Measurements from ENCODE around the gene SORL1. TPM values are rescaled to one million over a fixed set of nuclear protein-coding genes. Genes with fewer than 3 reads are reported as not detected.

The SORL1 gene
- total and polyA plus RNA-seq, 9 of the 15 experiments (the other 6 are each of a cell fraction or from before 2014, with no cell fraction given): 0.01 to 0.66 TPM; not detected in 7

- TF ChIP-seq GABPB2 (CRISPR knock-in tag; conservative IDR thresholded peaks at IDR 0.05) (no peak), ZC3H8 (IDR thresholded peaks at IDR 0.05) (no peak), PBX2 (CRISPR knock-in tag; IDR thresholded peaks at IDR 0.05; ENCODE audit: low read depth) (no peak), PBX2 (tag; conservative IDR thresholded peaks at IDR 0.05; ENCODE audit: low read depth) (no peak), ZBTB12 (CRISPR knock-in tag; IDR thresholded peaks at IDR 0.05) (no peak), SIX5 (IDR thresholded peaks at IDR 0.05; ENCODE audit: borderline replicate concordance in 1 of 2, insufficient read depth in 1 of 2, low read depth in 1 of 2, low read length in 2 of 2) (no peak), ZNF140 (CRISPR knock-in tag; IDR thresholded peaks at IDR 0.05) (no peak)
- Histone ChIP-seq H3K4me3 (no peak overlapping the region), H4K20me1 (replicated peaks; ENCODE audit: control insufficient read depth, insufficient read depth, low read length) (no peaks in the 10 kb centered on the region), H3K27ac (ENCODE audit: extremely low read depth, low read depth, low read length) (no peak overlapping the region), H3K9ac (ENCODE audit: insufficient read depth in 1 of 2, low read depth in 2 of 2, low read length in 2 of 2) (no peak overlapping the region), H3K27me3 (ENCODE audit: control insufficient read depth in 2 of 2, insufficient read depth in 2 of 2, low read length in 2 of 2) (no peaks in the 10 kb centered on the region), H3K36me3 (ENCODE audit: control insufficient read depth, insufficient read depth, low read length) (no peaks in the 10 kb centered on the region), H3K9me3 (replicated peaks; ENCODE audit: control insufficient read depth, insufficient read depth, low read depth, low read length) (no peaks in the 10 kb centered on the region), H2AFZ (ENCODE audit: low read depth, low read length) (no peak overlapping the region), H3K9me1 (ENCODE audit: control insufficient read depth, insufficient read depth, low read length) (no peaks in the 10 kb centered on the region), H3K4me1 (replicated peaks in 1 of 2; ENCODE audit: control insufficient read depth in 2 of 2, insufficient read depth in 2 of 2, low read length in 2 of 2) (no peaks in the 10 kb centered on the region), H3K79me2 (ENCODE audit: control insufficient read depth, insufficient read depth, low read length) (no peaks in the 10 kb centered on the region), H3K4me2 (ENCODE audit: insufficient read depth, low read length) (no peak overlapping the region)
- POLR2A ChIA-PET: no interaction called here
- WGBS (ENCODE audit: insufficient coverage, low coverage, missing lambda C conversion rate): 0% methylated on average over 1 of the region's 1 CpG
- intact Hi-C loops (cut with micrococcal nuclease): no loop called here
- no peak for FAIRE-seq
- no TSS peak for BruUV-seq (replicated peaks)
- ATAC-seq: no peak
- CTCF ChIA-PET (ENCODE audit: low intra/inter-chr PET ratio): no interaction called here
- no peak for DNase-seq (ENCODE audit: extremely low read depth in 1 of 4, low spot score in 3 of 4)
- in situ Hi-C loops (cut with MboI): no loop called here
Observed at GRCh38 chr11:121681550-121682268, 229.6 kb downstream of the SORL1 start.

Other genes with a start within 250 kb of the SORL1 start
- 7.6 and 9.9 TPM in 2 replicates for gene SC5D, start 159.5 kb upstream of the SORL1 start, total RNA-seq (2014; rRNA removed)
- 18.0 and 20.3 TPM in 2 replicates for gene SC5D, start 159.5 kb upstream of the SORL1 start, total RNA-seq (2014; rRNA removed; fragmentation: Illumina TruSeq; extraction: Trizol)
- 14.7 and 16.1 TPM in 2 replicates for gene SC5D, start 159.5 kb upstream of the SORL1 start, total RNA-seq (2015; rRNA removed; fragmentation: Illumina TruSeq; extraction: Trizol)
- gene SC5D, start 159.5 kb upstream of the SORL1 start, total RNA-seq (2021): 12.0 and 13.8 TPM in 2 replicates
- gene SC5D, start 159.5 kb upstream of the SORL1 start, polyA plus RNA-seq (2011; rRNA removed): 49.2 and 84.0 TPM in 2 replicates
- 19.5 and 23.9 TPM in 2 replicates for gene SC5D, start 159.5 kb upstream of the SORL1 start, polyA plus RNA-seq (2014; fragmentation: Illumina TruSeq; extraction: Trizol)
- gene SC5D, start 159.5 kb upstream of the SORL1 start, polyA plus RNA-seq (2014; fragmentation: Nextera tagmentation; extraction: Ambion mirVana): 10 to 100 TPM; 17.4 to 20.3 TPM
- 15.2 and 19.8 TPM in 2 replicates for gene SC5D, start 159.5 kb upstream of the SORL1 start, polyA plus RNA-seq (2014; rRNA removed)